NT2/D1 (cell line): Measurements from ENCODE around the gene COG1.

Experiments
- DNase-seq: peaks from one replicate; pipeline ENCODE4 v3.0.0-alpha.2; 2011; ENCODE audit warnings: low read depth, low spot score
- H3K27me3 ChIP-seq: 2 replicates; pipeline ENCODE4 v1.6.0; 2011; ENCODE audit warnings: mild to moderate bottlenecking; ENCODE audit not compliant: insufficient read length, insufficient read depth
- H3K36me3 ChIP-seq: 2 replicates; pipeline ENCODE4 v1.6.1; 2011; ENCODE audit warnings: mild to moderate bottlenecking, low read length, mixed read lengths; ENCODE audit not compliant: insufficient read depth, insufficient read length
- H3K4me1 ChIP-seq: 2 replicates; pipeline ENCODE4 v1.5.1; 2011; ENCODE audit not compliant: insufficient read depth, insufficient read length
- H3K4me3 ChIP-seq: 2 replicates; pipeline ENCODE4 v1.5.1; 2011; ENCODE audit warnings: low read depth; ENCODE audit not compliant: insufficient read length
- H3K9ac ChIP-seq: 2 replicates; pipeline ENCODE4 v1.6.0; 2011; ENCODE audit warnings: low read depth; ENCODE audit not compliant: insufficient read length
- H3K9me3 ChIP-seq: 2 replicates; pipeline ENCODE4 v1.5.1; 2011; ENCODE audit warnings: mild to moderate bottlenecking, low read length; ENCODE audit not compliant: insufficient read depth
- SUZ12 ChIP-seq: IDR thresholded peaks from 2 replicates; pipeline ENCODE4 v1.6.1; 2011; ENCODE audit not compliant: insufficient read length, insufficient read depth; ENCODE audit errors: extremely low read depth
- YY1 ChIP-seq: IDR thresholded peaks from 2 replicates; pipeline ENCODE4 v1.6.1; 2011; ENCODE audit not compliant: insufficient read length, insufficient read depth
- ZNF274 ChIP-seq: IDR thresholded peaks from 2 replicates; pipeline ENCODE4 v1.6.1; 2011; ENCODE audit warnings: mild to moderate bottlenecking, low read depth, low read length

The COG1 gene

GRCh38 chr17:73256220-73256619 lies 63.4 kb downstream of the COG1 start:
- Histone ChIP-seq H3K9ac (no peak overlapping the region), H3K36me3 (no peaks in the 10 kb centered on the region), H3K4me3 (no peak overlapping the region), H3K27me3 (no peaks in the 10 kb centered on the region), H3K9me3 (no peaks in the 10 kb centered on the region), H3K4me1 (peaks cover 10% of the 10 kb centered on the region)
- DNase-seq, result no peak
- TF ChIP-seq ZNF274 (no peak), YY1 (no peak), SUZ12 (no peak)

- no peak for DNase-seq
- Histone ChIP-seq H3K9ac (no peak overlapping the region), H3K4me1 (peaks cover 17% of the 10 kb centered on the region), H3K4me3 (no peak overlapping the region), H3K36me3 (no peaks in the 10 kb centered on the region), H3K27me3 (no peaks in the 10 kb centered on the region), H3K9me3 (no peaks in the 10 kb centered on the region)
- TF ChIP-seq SUZ12 (no peak), ZNF274 (no peak), YY1 (no peak)
Observed at GRCh38 chr17:73257516-73257915, 64.7 kb downstream of the COG1 start.
